HT1080 (cell line): ENCODE data around the gene ELMO1. TPM values are rescaled to one million over a fixed set of nuclear protein-coding genes. Genes with fewer than 3 reads are reported as not detected.

Source experiments
- DNase-seq: peaks from one replicate; pipeline ENCODE4 v3.0.0-alpha.2; 2015; ENCODE audit warnings: low read depth
- total RNA-seq: library from RNA; depleted of rRNA; stranded (reverse); fragments of >200 nt; shearing (Covaris generic); gene quantifications from 2 replicates; pipeline ENCODE4 v1.2.3, GENCODE V29; 2014

ELMO1 gene
- total RNA-seq, 1 experiment from 2014 or later: 12.3 TPM

- peak; percentile 29 for DNase-seq
These were observed 551.6 kb downstream of the ELMO1 start for GRCh38 chr7:36896956-36897590.

- no peak for DNase-seq
These were observed 552.2 kb downstream of the ELMO1 start for GRCh38 chr7:36896418-36896817.

GRCh38 chr7:36895192-36895591 lies 553.5 kb downstream of the ELMO1 start:
- peak; percentile 37 for DNase-seq

- no peak for DNase-seq
These were observed 554.5 kb downstream of the ELMO1 start for GRCh38 chr7:36894190-36894589.

GRCh38 chr7:36889182-36889581 lies 559.5 kb downstream of the ELMO1 start:
- no peak for DNase-seq

GRCh38 chr7:36887969-36888368 lies 560.7 kb downstream of the ELMO1 start:
- DNase-seq: no peak

GRCh38 chr7:36887233-36887632 lies 561.4 kb downstream of the ELMO1 start:
- no peak for DNase-seq

GRCh38 chr7:36884910-36885309 lies 563.8 kb downstream of the ELMO1 start:
- no peak for DNase-seq

- no peak for DNase-seq
These were observed 564.3 kb downstream of the ELMO1 start for GRCh38 chr7:36884351-36884750.

- no peak for DNase-seq
These were observed 567.3 kb downstream of the ELMO1 start for GRCh38 chr7:36881233-36881874.

GRCh38 chr7:36880108-36880507 lies 568.6 kb downstream of the ELMO1 start:
- no peak for DNase-seq

GRCh38 chr7:36879021-36879420 lies 569.6 kb downstream of the ELMO1 start:
- no peak for DNase-seq

GRCh38 chr7:36878288-36878687 lies 570.4 kb downstream of the ELMO1 start:
- DNase-seq: no peak

GRCh38 chr7:36875794-36876193 lies 572.9 kb downstream of the ELMO1 start:
- no peak for DNase-seq

- no peak for DNase-seq
These were observed 574.6 kb downstream of the ELMO1 start for GRCh38 chr7:36874041-36874440.

GRCh38 chr7:36871863-36872262 lies 576.8 kb downstream of the ELMO1 start:
- DNase-seq: peak; percentile 40

GRCh38 chr7:36871355-36871738 lies 577.3 kb downstream of the ELMO1 start:
- DNase-seq: no peak

- no peak for DNase-seq
These were observed 577.9 kb downstream of the ELMO1 start for GRCh38 chr7:36870625-36871354.

GRCh38 chr7:36868727-36869411 lies 579.8 kb downstream of the ELMO1 start:
- no peak for DNase-seq

- DNase-seq: no peak
These were observed 583.6 kb downstream of the ELMO1 start for GRCh38 chr7:36865019-36865418.

- no peak for DNase-seq
These were observed 584.6 kb downstream of the ELMO1 start for GRCh38 chr7:36863901-36864701.
